ENCODE data around the gene LRP1B.

DNA sequence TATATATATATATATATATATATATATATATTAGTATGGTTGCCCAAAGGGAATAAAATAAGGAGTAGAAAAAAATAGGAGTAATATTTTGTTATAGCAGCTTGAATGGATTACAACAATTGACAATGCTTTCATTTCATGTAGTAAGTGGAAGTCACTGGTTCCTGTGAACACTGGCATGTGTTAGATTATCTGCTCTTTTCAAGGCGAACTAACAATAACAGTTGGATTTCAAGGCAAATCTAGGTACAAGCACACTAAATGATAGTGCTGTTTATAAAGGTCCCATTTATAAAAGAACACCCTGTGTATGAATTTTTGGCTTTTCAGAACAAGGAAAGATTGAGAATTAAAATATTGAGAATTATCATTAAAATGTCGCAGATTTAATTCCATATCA is 1535.7 kb downstream of the LRP1B start:
- TF ChIP-seq, protein P1, sequence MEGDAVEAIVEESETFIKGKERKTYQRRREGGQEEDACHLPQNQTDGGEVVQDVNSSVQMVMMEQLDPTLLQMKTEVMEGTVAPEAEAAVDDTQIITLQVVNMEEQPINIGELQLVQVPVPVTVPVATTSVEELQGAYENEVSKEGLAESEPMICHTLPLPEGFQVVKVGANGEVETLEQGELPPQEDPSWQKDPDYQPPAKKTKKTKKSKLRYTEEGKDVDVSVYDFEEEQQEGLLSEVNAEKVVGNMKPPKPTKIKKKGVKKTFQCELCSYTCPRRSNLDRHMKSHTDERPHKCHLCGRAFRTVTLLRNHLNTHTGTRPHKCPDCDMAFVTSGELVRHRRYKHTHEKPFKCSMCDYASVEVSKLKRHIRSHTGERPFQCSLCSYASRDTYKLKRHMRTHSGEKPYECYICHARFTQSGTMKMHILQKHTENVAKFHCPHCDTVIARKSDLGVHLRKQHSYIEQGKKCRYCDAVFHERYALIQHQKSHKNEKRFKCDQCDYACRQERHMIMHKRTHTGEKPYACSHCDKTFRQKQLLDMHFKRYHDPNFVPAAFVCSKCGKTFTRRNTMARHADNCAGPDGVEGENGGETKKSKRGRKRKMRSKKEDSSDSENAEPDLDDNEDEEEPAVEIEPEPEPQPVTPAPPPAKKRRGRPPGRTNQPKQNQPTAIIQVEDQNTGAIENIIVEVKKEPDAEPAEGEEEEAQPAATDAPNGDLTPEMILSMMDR (IDR thresholded peaks at IDR 0.05), result no peak
- TF ChIP-seq ZFX (IDR thresholded peaks at IDR 0.05; ENCODE audit: borderline replicate concordance), result no peak
